KOPT-K1 (cell line): ENCODE data around the gene BTRC.

Experiments
- H3K27ac ChIP-seq: fragments of 200-600 bp; sonication (generic); 2 replicates; pipeline ENCODE4 v1.5.1; 2016; ENCODE audit warnings: antibody characterized with exemption, mild to moderate bottlenecking, low read depth, low read length; ENCODE audit not compliant: poor library complexity, severe bottlenecking
- H3K36me3 ChIP-seq: fragments of 200-600 bp; sonication (generic); 2 replicates; pipeline ENCODE4 v1.5.1; 2017; ENCODE audit warnings: antibody characterized with exemption, mild to moderate bottlenecking, low read length, moderate library complexity; ENCODE audit not compliant: insufficient read depth
- H3K9me3 ChIP-seq: fragments of 200-600 bp; sonication (generic); 2 replicates; pipeline ENCODE4 v1.5.1; 2017; ENCODE audit warnings: antibody characterized with exemption, low read length, mild to moderate bottlenecking; ENCODE audit not compliant: insufficient read depth, poor library complexity, severe bottlenecking

The BTRC gene

DNA sequence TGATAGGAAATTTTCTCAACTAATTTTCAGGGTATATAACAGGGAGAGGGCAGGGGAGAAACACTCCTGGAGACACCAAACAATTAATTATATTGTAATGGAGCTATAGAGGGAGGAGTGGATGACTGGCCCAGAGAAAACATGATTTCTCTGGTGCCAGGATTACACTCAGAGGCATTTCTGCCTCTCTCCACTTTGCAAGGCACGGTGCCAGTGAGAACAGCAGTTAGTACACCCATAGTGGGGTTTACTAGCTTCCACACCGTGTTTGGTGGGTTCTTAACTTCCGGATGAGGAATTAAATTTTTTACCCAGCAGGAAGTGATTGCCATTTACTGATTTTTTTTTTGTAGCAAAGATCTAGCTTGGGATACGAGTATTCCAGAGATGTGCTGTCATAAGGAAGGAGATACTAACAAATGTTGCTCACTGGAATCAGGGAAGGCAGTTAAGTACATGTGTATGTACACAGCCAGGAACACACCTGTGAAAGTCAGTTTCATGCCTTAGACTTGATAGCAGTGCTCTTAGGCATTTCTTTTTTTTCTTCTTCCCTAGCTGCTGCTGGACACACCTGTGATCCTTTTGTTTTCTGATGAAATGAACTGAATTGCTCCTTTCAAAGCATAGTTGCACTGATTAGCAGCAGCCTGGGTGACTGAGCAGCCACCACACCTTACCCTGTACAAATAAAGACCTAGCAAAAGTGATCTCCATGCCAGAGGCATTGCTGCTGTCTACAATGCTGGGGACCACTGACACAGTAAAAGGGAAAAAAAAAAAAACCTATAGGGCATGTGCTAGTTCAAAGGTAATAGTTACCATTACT lies 176.0 kb downstream of the BTRC start:
- H3K36me3 ChIP-seq: peaks cover 23% of the 10 kb centered on the region
- no peak overlapping the region for H3K27ac ChIP-seq
- H3K9me3 ChIP-seq: no peaks in the 10 kb centered on the region

GRCh38 chr10:101535949-101536348 lies 182.0 kb downstream of the BTRC start:
- H3K36me3 ChIP-seq: peaks cover 50% of the 10 kb centered on the region
- no peaks in the 10 kb centered on the region for H3K9me3 ChIP-seq
- H3K27ac ChIP-seq: no peak overlapping the region

GRCh38 chr10:101536800-101537199 lies 182.8 kb downstream of the BTRC start:
- peaks cover 50% of the 10 kb centered on the region for H3K36me3 ChIP-seq
- no peaks in the 10 kb centered on the region for H3K9me3 ChIP-seq
- no peak overlapping the region for H3K27ac ChIP-seq

GRCh38 chr10:101538446-101538845 lies 184.5 kb downstream of the BTRC start:
- H3K27ac ChIP-seq: no peak overlapping the region
- H3K36me3 ChIP-seq: peaks cover 34% of the 10 kb centered on the region
- no peaks in the 10 kb centered on the region for H3K9me3 ChIP-seq

GRCh38 chr10:101545898-101546297 lies 191.9 kb downstream of the BTRC start:
- H3K9me3 ChIP-seq: no peaks in the 10 kb centered on the region
- H3K27ac ChIP-seq: no peak overlapping the region
- H3K36me3 ChIP-seq: no peaks in the 10 kb centered on the region

- no peak overlapping the region for H3K27ac ChIP-seq
- H3K36me3 ChIP-seq: peaks cover 25% of the 10 kb centered on the region
- no peaks in the 10 kb centered on the region for H3K9me3 ChIP-seq
Observed at GRCh38 chr10:101550965-101551364, 197.0 kb downstream of the BTRC start.

DNA sequence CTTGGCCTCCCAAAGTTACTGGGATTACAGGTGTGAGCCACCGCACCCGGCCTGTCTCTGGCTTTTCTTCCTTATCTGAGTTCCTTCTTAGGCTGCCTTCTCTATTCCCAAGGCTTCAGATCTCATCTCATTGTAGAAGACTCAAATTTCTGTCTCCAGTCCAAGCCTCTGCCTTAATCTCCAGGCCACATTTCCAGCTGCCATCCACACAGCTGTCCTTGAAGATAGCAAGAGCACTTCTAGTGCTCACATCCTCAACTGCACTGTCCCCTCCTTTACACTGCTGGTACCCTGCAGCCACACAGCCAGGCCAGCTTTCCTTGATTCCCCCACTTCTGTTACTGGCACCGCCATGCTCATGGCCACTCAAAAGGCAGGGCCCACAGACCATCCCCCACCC lies 198.5 kb downstream of the BTRC start:
- Histone ChIP-seq H3K9me3 (no peaks in the 10 kb centered on the region), H3K36me3 (peaks cover 25% of the 10 kb centered on the region), H3K27ac (no peak overlapping the region)

DNA sequence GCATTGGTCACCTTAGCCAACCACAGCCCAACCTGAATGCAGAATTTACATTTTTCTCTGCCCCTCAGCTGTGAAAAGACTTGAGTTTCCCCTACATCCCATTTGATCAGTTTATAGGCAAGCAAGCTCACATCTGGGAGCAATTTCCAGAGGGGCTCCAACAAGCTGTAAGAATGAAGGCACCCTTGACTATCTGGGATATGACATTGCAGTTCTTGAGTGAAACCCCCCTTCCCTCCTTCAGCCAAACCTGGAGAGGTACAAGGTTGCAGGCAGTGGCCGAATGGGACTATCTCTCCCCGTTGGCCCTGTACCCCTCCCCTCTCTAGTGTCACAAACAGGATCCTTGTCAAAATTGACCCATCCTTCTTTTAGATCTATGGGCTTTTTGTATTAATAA lies 203.6 kb downstream of the BTRC start:
- peaks cover 25% of the 10 kb centered on the region for H3K36me3 ChIP-seq
- no peak overlapping the region for H3K27ac ChIP-seq
- no peaks in the 10 kb centered on the region for H3K9me3 ChIP-seq

DNA sequence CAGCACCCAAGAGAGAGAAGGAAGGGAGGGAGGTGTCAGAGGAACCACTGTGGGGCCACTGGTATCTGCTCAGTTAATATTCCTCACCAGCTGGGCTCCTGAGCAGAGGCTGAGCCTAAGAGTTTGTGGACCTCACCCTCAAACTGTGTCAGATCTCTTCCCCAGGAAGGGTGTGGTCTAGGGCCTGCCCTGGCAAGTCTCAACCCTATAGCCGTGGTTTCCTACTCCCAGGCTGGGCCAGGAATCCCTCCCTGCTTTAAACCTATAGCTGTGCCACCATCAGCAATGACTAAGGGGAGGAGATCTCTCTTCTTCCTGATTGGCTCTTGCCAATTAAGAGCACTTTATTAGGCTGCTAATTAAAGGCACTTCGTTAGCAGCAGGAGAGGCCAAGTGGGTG lies 204.2 kb downstream of the BTRC start:
- H3K27ac ChIP-seq: no peak overlapping the region
- H3K36me3 ChIP-seq: peaks cover 23% of the 10 kb centered on the region
- no peaks in the 10 kb centered on the region for H3K9me3 ChIP-seq

- peaks cover 16% of the 10 kb centered on the region for H3K36me3 ChIP-seq
- H3K9me3 ChIP-seq: no peaks in the 10 kb centered on the region
- H3K27ac ChIP-seq: no peak overlapping the region
Observed at GRCh38 chr10:101558671-101559595, 205.0 kb downstream of the BTRC start.

DNA sequence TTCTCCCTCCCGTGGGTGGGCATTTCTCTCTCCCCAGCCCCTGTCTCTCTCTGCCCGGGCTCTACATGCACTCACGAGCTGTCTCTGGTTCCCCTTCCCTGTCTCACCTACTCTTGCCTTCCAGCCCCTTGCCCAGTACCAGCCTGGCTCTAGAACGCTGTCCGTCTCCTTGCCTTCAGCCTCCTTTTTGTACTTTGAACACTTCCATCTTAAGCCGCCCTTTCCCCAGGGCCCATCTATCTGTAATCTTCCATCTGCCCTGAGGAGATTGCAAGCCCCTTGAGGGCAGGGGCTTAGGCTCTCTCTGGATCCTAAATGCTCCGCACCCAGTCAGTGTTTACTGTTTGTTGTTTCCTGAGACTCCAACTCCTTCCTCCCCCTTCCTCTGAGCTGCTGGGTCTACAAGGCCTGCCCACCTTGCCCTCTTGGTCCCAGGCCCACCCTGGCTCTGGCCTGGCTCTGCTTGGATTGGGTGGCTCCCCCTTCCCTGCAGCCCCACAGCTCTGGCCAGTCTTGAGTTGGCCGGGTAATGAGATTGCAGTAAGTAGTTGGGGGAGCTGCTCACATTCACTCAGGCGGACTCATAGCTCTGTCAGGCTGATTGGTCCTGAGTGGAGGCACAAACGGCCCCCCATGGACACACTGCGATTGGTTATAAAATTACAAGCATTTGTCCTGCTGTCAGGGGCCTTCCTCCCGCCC lies 205.8 kb downstream of the BTRC start:
- Histone ChIP-seq H3K36me3 (peaks cover 8% of the 10 kb centered on the region; the same call in 1 of the 2 replicates), H3K27ac (no peak overlapping the region), H3K9me3 (no peaks in the 10 kb centered on the region)

- H3K27ac ChIP-seq: no peak overlapping the region
- peaks cover under 1% of the 10 kb centered on the region; the same call in 1 of the 2 replicates for H3K36me3 ChIP-seq
- no peaks in the 10 kb centered on the region for H3K9me3 ChIP-seq
Observed at GRCh38 chr10:101560298-101561067, 206.5 kb downstream of the BTRC start.

DNA sequence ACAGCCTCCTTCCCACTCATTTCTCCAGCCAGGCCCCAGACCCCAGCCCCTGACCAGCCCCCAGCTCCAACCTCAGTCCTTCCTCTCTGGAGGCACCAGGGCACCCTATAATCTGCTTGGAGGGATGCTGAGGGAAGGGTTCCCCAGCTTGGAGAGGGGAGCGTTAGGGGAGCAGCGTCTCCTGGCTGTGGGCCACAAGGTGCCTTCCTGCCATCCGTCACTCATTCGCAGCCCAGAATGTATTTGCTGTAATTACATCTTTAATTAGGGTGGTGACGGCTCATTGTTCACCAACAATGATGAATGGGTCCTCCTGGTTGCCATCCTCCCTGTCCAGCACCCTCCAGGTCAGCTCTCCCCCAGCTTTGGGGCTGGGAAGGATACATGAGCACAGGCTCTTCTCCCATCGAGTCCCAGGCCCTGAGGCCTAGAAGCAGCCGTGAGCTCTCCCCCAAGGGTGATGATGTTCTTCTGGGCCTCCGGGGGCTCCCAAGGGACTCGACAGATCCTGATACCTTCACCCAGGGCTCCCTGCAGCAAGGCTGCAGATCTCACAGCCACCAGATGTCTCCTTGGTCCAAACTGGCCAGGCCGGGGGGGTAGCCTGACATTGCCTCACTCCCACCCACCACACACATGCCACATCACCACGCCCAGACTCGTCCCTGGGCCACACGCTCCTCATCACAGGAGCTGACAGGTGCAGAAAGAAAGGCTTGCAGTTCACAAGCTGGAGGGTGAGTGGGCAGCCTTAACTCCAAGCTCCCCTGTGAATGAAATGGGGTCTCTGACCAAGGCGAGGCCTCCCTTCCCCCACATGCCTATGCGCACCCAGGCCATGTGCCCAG lies 207.3 kb downstream of the BTRC start:
- Histone ChIP-seq H3K27ac (no peak overlapping the region), H3K9me3 (no peaks in the 10 kb centered on the region), H3K36me3 (no peaks in the 10 kb centered on the region)

GRCh38 chr10:101562231-101562630 lies 208.3 kb downstream of the BTRC start:
- Histone ChIP-seq H3K36me3 (no peaks in the 10 kb centered on the region), H3K9me3 (no peaks in the 10 kb centered on the region), H3K27ac (no peak overlapping the region)
